GM12892 (cell line): ENCODE measurements around the gene KIF26A.

Experiments used
- DNase-seq: peaks from one replicate; pipeline ENCODE4 v3.0.0; 2011; ENCODE audit not compliant: insufficient read length
- FAIRE-seq: peaks from 2 replicates; lab custom pipeline; 2011; peaks lifted over from hg19 to GRCh38; lab: Jason Lieb, UNC
- POLR2A ChIP-seq: IDR thresholded peaks from 2 replicates; pipeline ENCODE4 v1.6.1; 2011; ENCODE audit warnings: low read depth, low read length, control low read depth
- POLR2AphosphoS5 ChIP-seq: IDR thresholded peaks from 2 replicates; pipeline ENCODE4 v1.6.1; 2011; ENCODE audit warnings: low read depth, low read length, control low read depth
- TAF1 ChIP-seq: IDR thresholded peaks from 2 replicates; pipeline ENCODE4 v1.6.1; 2011; ENCODE audit warnings: low read depth, mild to moderate bottlenecking, control low read depth, low read length, borderline replicate concordance

KIF26A gene

GRCh38 chr14:104130974-104131651 is 7.3 kb upstream of the KIF26A start:
- TF ChIP-seq POLR2A = no peak
- TF ChIP-seq TAF1 = no peak
- no peak for TF ChIP-seq POLR2AphosphoS5
- DNase-seq (no peak), FAIRE-seq (peak; percentile 79)

- no peak for FAIRE-seq
- TF ChIP-seq POLR2A (no peak), TAF1 (no peak), POLR2AphosphoS5 (no peak)
Observed at GRCh38 chr14:104131968-104132732, 6.2 kb upstream of the KIF26A start.

GRCh38 chr14:104132981-104133380 is 5.4 kb upstream of the KIF26A start:
- no peak for FAIRE-seq
- TF ChIP-seq POLR2AphosphoS5 = no peak
- TF ChIP-seq TAF1 = no peak
- no peak for TF ChIP-seq POLR2A
- DNase-seq = no peak

More at GRCh38 chr14:104131968-104132732, 6.2 kb upstream of the KIF26A start:
- DNase-seq = no peak

- FAIRE-seq (no peak), DNase-seq (no peak)
- TF ChIP-seq POLR2A = no peak
- TF ChIP-seq POLR2AphosphoS5 = no peak
- TF ChIP-seq TAF1 = no peak
Observed at GRCh38 chr14:104133496-104133895, 4.9 kb upstream of the KIF26A start.

- FAIRE-seq (no peak), DNase-seq (no peak)
- TF ChIP-seq POLR2A = no peak
- TF ChIP-seq TAF1 = no peak
Observed at GRCh38 chr14:104134061-104134965, 4.1 kb upstream of the KIF26A start.

- TF ChIP-seq TAF1 = no peak
- TF ChIP-seq POLR2AphosphoS5 = no peak
- no peak for TF ChIP-seq POLR2A
- DNase-seq = no peak
- no peak for FAIRE-seq
Observed at GRCh38 chr14:104135121-104135903, 3.1 kb upstream of the KIF26A start.

- DNase-seq (no peak), FAIRE-seq (no peak)
- TF ChIP-seq POLR2AphosphoS5 (no peak), POLR2A (no peak), TAF1 (no peak)
Observed at GRCh38 chr14:104135904-104136471, 2.4 kb upstream of the KIF26A start.

- no peak for FAIRE-seq
- DNase-seq = no peak
- no peak for TF ChIP-seq POLR2A
- TF ChIP-seq TAF1 = no peak
- no peak for TF ChIP-seq POLR2AphosphoS5
Observed at GRCh38 chr14:104136472-104137296, 1.7 kb upstream of the KIF26A start.

GRCh38 chr14:104137297-104138097 is 890 bp upstream of the KIF26A start:
- peak; percentile 93 for DNase-seq
- no peak for FAIRE-seq
- TF ChIP-seq TAF1 (no peak), POLR2AphosphoS5 (no peak), POLR2A (no peak)
